Measurements from ENCODE around the gene GREM2.

Gene GREM2

GRCh38 chr1:240457203-240457602 is 154.8 kb downstream of the GREM2 start:
- DNase-seq (ENCODE audit: low read depth in 2 of 2, low spot score in 1 of 2) = no peak

GRCh38 chr1:240455228-240455821 is 156.6 kb downstream of the GREM2 start:
- no peak for DNase-seq (ENCODE audit: low read depth in 2 of 2, low spot score in 1 of 2)

- no peak for DNase-seq (ENCODE audit: low read depth in 2 of 2, low spot score in 1 of 2)
These were observed 166.6 kb downstream of the GREM2 start for GRCh38 chr1:240445369-240445768.

- no peak for DNase-seq (ENCODE audit: low read depth in 2 of 2, low spot score in 1 of 2)
These were observed 170.3 kb downstream of the GREM2 start for GRCh38 chr1:240441669-240442068.
